RWPE2 (cell line): Measurements from ENCODE around the gene ACO1.

Experiments
- ATAC-seq: fragments of 200-7000 bp; cut with Tn5 transposase; 3 replicates; pipeline ENCODE4 v1.9.1; 2021; ENCODE audit warnings: low read depth
- DNase-seq: peaks from one replicate; pipeline ENCODE4 v3.0.0-alpha.2; 2020; ENCODE audit warnings: low spot score
- H3K27ac ChIP-seq: fragments of 450-650 bp; 2 replicates; pipeline ENCODE4 v1.5.1; 2017; ENCODE audit warnings: mild to moderate bottlenecking; ENCODE audit not compliant: poor library complexity, severe bottlenecking
- H3K27me3 ChIP-seq: fragments of 250-450 bp; sonication (Bioruptor Pico); 2 replicates; pipeline ENCODE4 v1.5.1; 2021; ENCODE audit warnings: mild to moderate bottlenecking, moderate library complexity; ENCODE audit not compliant: insufficient read depth, poor library complexity, severe bottlenecking
- H3K36me3 ChIP-seq: fragments of 250-450 bp; sonication (Bioruptor Pico); 2 replicates; pipeline ENCODE4 v1.5.1; 2020; ENCODE audit warnings: low read depth, mild to moderate bottlenecking, moderate library complexity
- H3K4me1 ChIP-seq: fragments of 250-450 bp; sonication (Bioruptor Pico); 2 replicates; pipeline ENCODE4 v1.5.1; 2021; ENCODE audit warnings: mild to moderate bottlenecking, moderate library complexity; ENCODE audit not compliant: insufficient read depth, poor library complexity, severe bottlenecking
- H3K4me3 ChIP-seq: fragments of 250-450 bp; sonication (Bioruptor Pico); 2 replicates; pipeline ENCODE4 v1.5.1; 2021; ENCODE audit warnings: mild to moderate bottlenecking, moderate library complexity; ENCODE audit not compliant: severe bottlenecking
- H3K9me3 ChIP-seq: fragments of 250-450 bp; sonication (Bioruptor Pico); 2 replicates; pipeline ENCODE4 v1.5.1; 2021; ENCODE audit warnings: mild to moderate bottlenecking, moderate library complexity; ENCODE audit not compliant: severe bottlenecking
- CTCF ChIP-seq: fragments of 450-650 bp; IDR thresholded peaks from one replicate; pipeline ENCODE4 v1.5.1; 2017; ENCODE audit warnings: mild to moderate bottlenecking, moderate library complexity; ENCODE audit not compliant: poor library complexity, severe bottlenecking

The ACO1 gene

DNA sequence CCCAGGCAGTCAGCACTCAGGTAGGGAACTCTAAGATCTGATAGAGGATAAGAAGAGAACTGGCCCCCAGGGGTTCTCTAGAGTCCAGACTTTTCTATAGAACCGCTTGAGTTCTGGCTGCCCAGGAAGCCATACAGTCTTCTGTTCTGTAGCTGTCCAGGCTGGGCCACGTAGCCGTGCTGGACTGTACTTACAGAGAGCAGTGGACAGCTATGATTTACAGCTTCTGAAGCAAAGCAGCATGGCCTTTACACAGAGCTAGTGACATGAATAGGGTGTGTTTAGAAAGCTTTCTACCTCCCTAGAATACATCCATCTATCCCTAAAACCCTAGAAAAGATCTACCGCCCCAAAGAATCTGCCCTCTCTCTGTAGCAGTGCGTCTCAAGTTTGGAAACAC, 57.2 kb downstream of the ACO1 start:
- no peak for TF ChIP-seq CTCF
- no peak for ATAC-seq
- no peak overlapping the region for H3K4me3 ChIP-seq

GRCh38 chr9:32442433-32442832, 58.0 kb downstream of the ACO1 start:
- Histone ChIP-seq H3K9me3 (no peaks in the 10 kb centered on the region), H3K4me1 (no peaks in the 10 kb centered on the region), H3K27ac (no peak overlapping the region), H3K36me3 (peaks cover 42% of the 10 kb centered on the region), H3K27me3 (no peaks in the 10 kb centered on the region), H3K4me3 (no peak overlapping the region)
- DNase-seq = no peak
- TF ChIP-seq CTCF = no peak
- ATAC-seq = no peak

More for the DNA sequence above, 57.2 kb downstream of the ACO1 start:
- Histone ChIP-seq H3K9me3 (no peaks in the 10 kb centered on the region), H3K4me1 (no peaks in the 10 kb centered on the region), H3K27ac (no peak overlapping the region), H3K27me3 (no peaks in the 10 kb centered on the region), H3K36me3 (peaks cover 50% of the 10 kb centered on the region)
- no peak for DNase-seq

DNA sequence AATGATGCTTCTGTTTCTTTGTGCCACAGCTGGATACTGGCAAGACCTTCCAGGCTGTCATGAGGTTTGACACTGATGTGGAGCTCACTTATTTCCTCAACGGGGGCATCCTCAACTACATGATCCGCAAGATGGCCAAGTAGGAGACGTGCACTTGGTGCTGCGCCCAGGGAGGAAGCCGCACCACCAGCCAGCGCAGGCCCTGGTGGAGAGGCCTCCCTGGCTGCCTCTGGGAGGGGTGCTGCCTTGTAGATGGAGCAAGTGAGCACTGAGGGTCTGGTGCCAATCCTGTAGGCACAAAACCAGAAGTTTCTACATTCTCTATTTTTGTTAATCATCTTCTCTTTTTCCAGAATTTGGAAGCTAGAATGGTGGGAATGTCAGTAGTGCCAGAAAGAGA, 65.5 kb downstream of the ACO1 start:
- no peak overlapping the region for H3K4me3 ChIP-seq
- no peak overlapping the region for H3K27ac ChIP-seq
- H3K4me1 ChIP-seq = no peaks in the 10 kb centered on the region
- no peaks in the 10 kb centered on the region for H3K27me3 ChIP-seq
- no peaks in the 10 kb centered on the region for H3K9me3 ChIP-seq
- H3K36me3 ChIP-seq = peaks cover 34% of the 10 kb centered on the region
- ATAC-seq (no peak), DNase-seq (no peak)
- no peak for TF ChIP-seq CTCF

DNA sequence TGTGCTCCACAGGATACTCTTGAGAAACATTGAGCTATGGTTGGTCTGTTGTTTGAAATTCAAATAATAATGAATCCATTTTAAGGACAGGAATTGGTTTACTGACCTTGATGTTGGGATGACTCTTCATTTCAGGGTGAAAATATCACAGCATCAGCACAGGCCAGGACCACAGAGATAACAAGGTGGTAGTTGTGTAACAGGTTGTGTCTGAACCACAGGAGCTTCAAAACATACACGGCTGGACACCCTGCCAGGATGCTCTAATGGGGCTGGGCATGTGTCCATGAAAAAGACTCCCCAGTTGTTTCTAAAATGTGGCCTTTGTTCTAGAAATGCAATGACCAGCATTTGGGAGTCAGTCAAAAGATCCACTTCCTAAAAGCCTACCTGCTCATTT, 69.8 kb downstream of the ACO1 start:
- Histone ChIP-seq H3K4me3 (no peak overlapping the region), H3K9me3 (no peaks in the 10 kb centered on the region), H3K4me1 (no peaks in the 10 kb centered on the region), H3K27me3 (no peaks in the 10 kb centered on the region), H3K27ac (no peak overlapping the region), H3K36me3 (peaks cover 34% of the 10 kb centered on the region)
- ATAC-seq (no peak), DNase-seq (no peak)
- no peak for TF ChIP-seq CTCF

GRCh38 chr9:32455738-32456137, 71.3 kb downstream of the ACO1 start:
- H3K27ac ChIP-seq = no peak overlapping the region
- H3K36me3 ChIP-seq = peaks cover 24% of the 10 kb centered on the region
- H3K4me3 ChIP-seq = no peak overlapping the region
- TF ChIP-seq CTCF = no peak
- H3K27me3 ChIP-seq = no peaks in the 10 kb centered on the region
- H3K4me1 ChIP-seq = no peaks in the 10 kb centered on the region
- ATAC-seq (no peak), DNase-seq (no peak)
- H3K9me3 ChIP-seq = no peaks in the 10 kb centered on the region
